ENCODE results near the gene GGT6. TPM values are rescaled to one million over a fixed set of nuclear protein-coding genes. Genes with fewer than 3 reads are reported as not detected.

Gene GGT6
- total RNA-seq, 4 donors from 2014 or later, result 26.4 to 199 (median 119) TPM

DNA sequence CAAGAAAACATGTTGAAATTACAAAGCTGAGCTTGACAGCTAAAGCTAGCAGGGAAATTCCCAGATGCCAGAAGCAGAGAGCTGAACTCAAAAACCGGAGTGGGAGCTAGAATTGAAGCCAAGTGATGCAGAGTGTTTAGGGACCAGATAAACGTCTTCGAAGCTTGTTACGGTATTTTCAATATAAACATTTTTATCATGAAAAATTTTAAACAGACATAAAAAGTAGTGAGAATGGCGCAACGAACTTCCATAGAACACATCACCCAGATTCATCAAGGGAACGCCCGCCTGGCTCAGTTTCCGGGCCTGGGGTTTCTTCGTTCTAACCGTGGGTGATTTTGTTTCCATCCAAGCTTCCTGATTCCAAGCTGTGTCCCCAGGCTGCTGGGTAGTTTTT lies 43.6 kb downstream of the GGT6 start:
- no peaks in the 10 kb centered on the region for H3K27me3 ChIP-seq
- H3K9me3 ChIP-seq, result no peaks in the 10 kb centered on the region
- DNase-seq, result no peak
- no peaks in the 10 kb centered on the region for H3K36me3 ChIP-seq
- TF ChIP-seq POLR2A (IDR thresholded peaks at IDR 0.05) (no peak), CTCF (IDR thresholded peaks at IDR 0.05) (no peak)
- peaks cover 3 to 6% (median 4%) of the 10 kb centered on the region in 4 donors for H3K4me1 ChIP-seq
- H3K27ac ChIP-seq, result peak overlapping the region in 1 of 4 donors; percentile 18
- no peak overlapping the region for H3K4me3 ChIP-seq

DNA sequence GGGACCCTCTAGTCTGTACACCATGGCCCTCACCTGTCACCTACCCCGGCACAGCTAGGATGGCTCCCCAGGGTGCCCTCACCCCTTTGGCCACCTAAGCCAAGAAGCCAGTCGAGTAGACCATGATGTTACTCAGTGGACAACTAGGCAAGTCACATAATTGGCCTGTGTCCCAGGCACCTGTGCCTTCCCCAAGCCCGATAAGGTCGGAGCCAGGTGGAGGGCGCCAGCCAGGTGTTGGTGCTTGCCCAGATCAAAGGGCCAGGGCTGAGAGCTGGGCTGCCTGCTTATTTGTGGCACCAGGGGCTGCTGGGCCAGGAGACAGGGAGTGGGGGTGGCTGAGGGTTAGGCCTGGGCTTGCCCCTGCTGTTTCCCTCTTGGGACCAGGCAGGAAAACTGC lies 44.9 kb downstream of the GGT6 start:
- Histone ChIP-seq H3K27me3 (no peaks in the 10 kb centered on the region), H3K27ac (no peak overlapping the region), H3K4me3 (no peak overlapping the region), H3K9me3 (no peaks in the 10 kb centered on the region), H3K4me1 (peaks cover 3 to 6% (median 4%) of the 10 kb centered on the region in 4 donors), H3K36me3 (no peaks in the 10 kb centered on the region)
- no peak for DNase-seq
- no peak for TF ChIP-seq POLR2A (IDR thresholded peaks at IDR 0.05)
- no peak for TF ChIP-seq CTCF (IDR thresholded peaks at IDR 0.05)

DNA sequence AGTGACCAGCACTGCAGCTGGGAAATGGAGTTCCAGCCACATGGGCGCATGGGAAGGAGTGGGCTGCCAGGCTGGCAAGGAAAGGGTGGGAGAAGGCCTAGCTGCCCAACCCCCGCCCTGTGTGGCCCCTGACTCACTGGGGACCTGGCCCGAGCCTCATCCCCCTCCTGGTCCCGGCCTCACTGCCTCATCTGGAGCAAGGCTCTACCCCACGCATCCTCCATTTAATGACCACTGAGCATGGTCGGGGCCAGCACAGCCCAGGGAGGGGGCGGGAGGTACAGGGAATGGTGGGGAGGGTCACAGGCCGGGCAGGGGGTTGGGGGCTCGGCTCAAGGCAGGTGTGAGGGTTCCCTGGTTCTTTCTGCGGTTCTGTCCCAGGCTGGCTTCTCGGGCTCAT lies 45.6 kb downstream of the GGT6 start:
- no peaks in the 10 kb centered on the region for H3K9me3 ChIP-seq
- no peaks in the 10 kb centered on the region for H3K27me3 ChIP-seq
- DNase-seq, result no peak
- H3K27ac ChIP-seq, result no peak overlapping the region
- no peak overlapping the region for H3K4me3 ChIP-seq
- peaks cover under 1 to 6% (median 4%) of the 10 kb centered on the region in 4 donors for H3K4me1 ChIP-seq
- no peak for TF ChIP-seq CTCF (IDR thresholded peaks at IDR 0.05)
- TF ChIP-seq POLR2A (IDR thresholded peaks at IDR 0.05), result no peak
- no peaks in the 10 kb centered on the region for H3K36me3 ChIP-seq

- peaks cover 0 to 6% (median 4%) of the 10 kb centered on the region in 4 donors for H3K4me1 ChIP-seq
- H3K36me3 ChIP-seq, result no peaks in the 10 kb centered on the region
- no peak overlapping the region for H3K4me3 ChIP-seq
- H3K27ac ChIP-seq, result no peak overlapping the region
- no peak for TF ChIP-seq CTCF (IDR thresholded peaks at IDR 0.05)
- TF ChIP-seq POLR2A (IDR thresholded peaks at IDR 0.05), result no peak
- H3K27me3 ChIP-seq, result no peaks in the 10 kb centered on the region
- no peaks in the 10 kb centered on the region for H3K9me3 ChIP-seq
- no peak for DNase-seq
Measured at GRCh38 chr17:4514206-4514605, 46.2 kb downstream of the GGT6 start.

- Histone ChIP-seq H3K9me3 (no peaks in the 10 kb centered on the region), H3K27ac (no peak overlapping the region), H3K27me3 (no peaks in the 10 kb centered on the region), H3K4me3 (no peak overlapping the region), H3K36me3 (no peaks in the 10 kb centered on the region), H3K4me1 (peaks cover 0 to 7% (median 0%) of the 10 kb centered on the region in 4 donors)
- TF ChIP-seq CTCF (IDR thresholded peaks at IDR 0.05), result no peak
- no peak for TF ChIP-seq POLR2A (IDR thresholded peaks at IDR 0.05)
- DNase-seq, result no peak
Measured at GRCh38 chr17:4513113-4514032, 47.0 kb downstream of the GGT6 start.

Measured in Peyer's patch (tissue), 4 donors.